Measurements from ENCODE around the gene ZFP37.
"Not testable (repeated sequence)": the region's sequence is repeated elsewhere in the genome, so short reads cannot be mapped to it uniquely, and the experiment has no call there.

Gene ZFP37

DNA sequence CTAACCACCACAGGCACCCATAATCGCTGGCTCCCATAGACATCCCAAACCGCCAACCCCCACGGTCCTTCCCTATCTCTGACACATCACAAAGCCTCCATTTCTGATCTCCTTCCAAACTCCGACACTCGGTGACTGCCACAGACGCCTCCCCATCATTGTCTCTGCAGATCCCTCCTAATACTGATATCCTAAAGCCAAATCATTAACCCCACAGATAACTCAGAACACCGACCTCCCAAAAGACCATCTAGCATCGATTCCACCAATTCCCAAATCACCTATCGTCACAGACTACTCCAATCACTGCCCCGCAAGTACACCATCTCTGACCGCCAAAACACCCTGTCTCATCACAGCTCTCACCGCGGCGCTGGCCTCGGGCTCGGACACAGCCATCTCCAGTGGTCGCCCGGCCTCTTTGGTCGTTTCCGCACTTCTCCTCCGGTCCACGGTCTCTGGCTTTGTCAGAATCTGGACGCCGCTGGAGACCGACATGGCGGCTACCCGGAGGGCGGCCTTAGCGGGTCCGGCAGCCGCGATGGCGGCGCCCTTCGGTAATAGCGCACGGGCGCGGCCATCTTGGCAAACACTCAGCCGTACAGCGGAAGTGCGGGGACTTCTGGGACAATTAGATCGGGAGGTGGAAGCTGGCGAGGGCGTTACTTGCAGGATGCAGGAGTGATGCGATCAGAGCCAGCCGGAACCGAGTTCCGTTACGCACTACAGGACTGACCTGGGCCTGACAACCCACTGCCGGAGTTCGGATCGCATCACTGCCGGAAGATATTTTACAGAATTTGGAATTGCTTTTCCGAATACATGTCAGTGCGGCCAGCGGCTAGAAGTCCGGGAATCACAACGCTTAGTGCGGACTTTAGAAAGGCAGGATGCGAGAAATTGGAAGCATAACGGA lies at the start of gene ZFP37:
Gene ZFP37 (minus strand): TSS at position 534 of the 916 bp plus-strand sequence. CDS start 36 bp downstream, at position 498.
- DNase-seq: peak; percentile 78

GRCh38 chr9:113105345-113105744 lies 48.8 kb upstream of the ZFP37 start:
- DNase-seq: not testable (repeated sequence)

DNA sequence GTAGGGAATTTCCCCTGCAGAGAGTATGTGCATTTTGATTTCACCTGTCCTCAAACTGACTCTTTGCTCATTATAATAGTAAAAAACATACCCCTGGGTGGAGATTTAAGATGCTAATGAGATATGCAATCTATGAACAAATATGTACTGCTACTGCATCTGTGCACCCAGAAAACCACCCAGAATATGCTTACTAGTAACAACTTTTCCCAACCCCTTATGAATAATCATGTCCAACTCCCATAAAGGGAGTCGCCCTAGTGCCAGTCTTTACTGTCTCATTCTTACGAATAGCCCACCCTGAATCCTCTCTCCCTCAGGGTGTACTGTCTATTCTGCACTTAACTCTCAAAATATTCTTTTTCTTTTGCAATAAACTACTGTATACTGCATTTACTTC lies 39.0 kb upstream of the ZFP37 start:
- no peak for DNase-seq

- DNase-seq: not testable (repeated sequence)
Measured at GRCh38 chr9:113089924-113090323, 33.4 kb upstream of the ZFP37 start.

DNA sequence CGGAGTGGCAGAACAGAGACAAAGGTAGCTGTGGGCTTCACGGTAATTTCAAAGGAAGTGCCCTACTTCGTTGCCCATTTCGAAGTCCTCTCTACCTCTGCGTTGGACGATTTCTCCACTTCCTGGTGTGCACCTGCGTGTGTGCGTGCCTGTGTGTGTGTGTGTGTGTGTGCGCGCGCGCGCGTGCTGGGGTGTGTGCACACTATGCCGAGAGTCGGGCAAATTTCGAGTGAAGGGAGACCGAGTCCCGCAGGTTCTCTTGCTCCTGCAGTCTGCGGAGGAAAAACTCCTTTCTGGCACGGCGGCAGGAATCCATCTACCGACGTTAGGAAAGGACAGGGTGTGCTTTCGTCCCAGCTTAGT lies 32.6 kb upstream of the ZFP37 start:
- DNase-seq: not testable (repeated sequence)

GRCh38 chr9:113088456-113089142 lies 32.1 kb upstream of the ZFP37 start:
- not testable (repeated sequence) for DNase-seq

DNA sequence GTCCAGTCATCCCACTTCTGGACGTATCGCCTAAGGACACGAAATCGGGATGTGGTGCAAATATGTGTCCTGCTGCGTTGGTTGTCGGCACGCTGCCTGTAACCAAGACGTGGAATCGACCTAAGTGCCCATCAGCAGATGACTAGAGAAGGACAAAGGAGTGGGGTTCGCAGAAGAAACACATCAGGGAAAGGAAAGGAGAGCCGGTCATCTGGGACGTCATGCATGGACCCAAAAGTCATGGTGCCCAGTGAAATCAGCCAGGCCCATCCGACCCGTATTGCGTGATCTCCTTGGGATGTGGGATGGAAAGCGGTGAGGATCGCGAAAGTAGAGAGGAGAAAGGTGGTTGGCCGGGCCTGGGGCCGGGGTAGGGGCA lies 6.4 kb upstream of the ZFP37 start:
- not testable (repeated sequence) for DNase-seq

- DNase-seq: not testable (repeated sequence)
Measured at GRCh38 chr9:113062256-113062931, 5.9 kb upstream of the ZFP37 start.

- DNase-seq: not testable (repeated sequence)
Measured at GRCh38 chr9:113061072-113061850, 4.7 kb upstream of the ZFP37 start.

- DNase-seq: peak; percentile 9
Measured at GRCh38 chr9:113059581-113060284, 3.2 kb upstream of the ZFP37 start.

DNA sequence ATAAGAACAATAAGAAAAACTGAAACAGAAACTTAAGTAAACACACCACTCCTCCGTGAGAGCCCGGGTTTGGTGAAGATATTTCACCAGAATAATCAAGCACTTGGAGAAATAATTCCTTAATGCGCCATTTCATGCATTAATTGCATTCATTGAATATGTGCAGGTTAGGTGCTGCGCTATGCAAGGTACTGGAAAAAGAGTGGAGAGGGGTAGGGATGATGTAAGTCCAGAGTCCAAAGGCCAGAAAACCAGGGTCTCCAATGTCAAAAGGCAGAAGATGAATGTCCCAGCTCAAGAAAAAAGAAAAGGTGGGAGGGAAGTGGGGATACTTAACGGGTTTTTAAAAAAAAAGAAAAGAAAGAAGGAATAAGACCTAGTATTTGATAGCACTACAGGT lies 669 bp upstream of the ZFP37 start:
- no peak for DNase-seq

DNA sequence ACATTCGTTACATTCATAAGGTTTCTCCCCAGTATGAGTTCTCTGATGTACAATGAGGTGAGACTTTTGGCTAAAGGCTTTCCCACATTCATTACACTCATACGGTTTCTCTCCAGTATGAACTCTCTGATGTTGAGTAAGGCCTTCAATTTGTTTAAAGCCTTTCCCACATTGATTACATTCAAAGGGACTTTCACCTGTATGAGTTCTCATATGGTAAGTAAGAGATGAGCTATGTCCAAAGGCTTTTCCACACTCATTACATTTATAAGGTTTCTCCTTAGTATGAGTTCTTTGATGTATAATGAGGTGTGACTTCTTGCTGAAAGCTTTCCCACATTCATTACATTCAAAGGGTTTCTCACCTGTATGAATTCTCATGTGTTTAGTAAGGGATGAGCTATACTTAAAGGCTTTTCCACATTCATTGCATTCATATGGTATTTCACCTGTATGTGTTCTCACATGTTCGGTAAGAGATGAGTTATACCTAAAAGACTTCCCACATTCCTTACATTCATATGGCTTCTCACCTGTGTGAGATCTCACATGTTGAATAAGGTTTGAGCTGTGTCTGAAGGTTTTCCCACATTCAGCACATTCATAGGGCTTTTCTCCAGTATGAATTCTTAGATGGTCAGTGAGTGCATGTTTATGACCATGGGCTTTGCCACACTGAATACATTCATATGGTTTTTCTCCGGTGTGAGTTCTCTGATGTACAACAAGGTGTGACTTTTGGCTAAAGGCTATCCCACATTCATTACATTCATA lies 13.5 kb downstream of the ZFP37 start:
- DNase-seq: no peak

DNA sequence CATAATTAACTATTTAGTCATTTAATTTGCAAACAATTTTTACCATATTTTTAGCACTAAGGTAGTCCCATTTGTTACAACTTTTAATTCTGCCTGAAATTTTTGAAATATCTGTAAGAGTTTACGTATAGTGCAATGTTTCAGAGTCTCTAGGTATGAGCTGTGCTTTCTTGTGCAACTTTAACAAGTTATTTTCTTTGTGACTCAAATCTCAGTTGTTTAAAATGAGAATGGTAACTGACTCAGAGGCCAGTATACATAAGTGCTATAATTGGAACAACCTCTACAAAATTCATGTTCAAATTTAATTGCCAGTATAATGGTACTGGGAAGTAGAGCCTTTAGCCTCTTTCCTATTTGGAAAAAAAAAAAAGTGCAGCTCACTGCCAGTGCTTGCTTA lies 30.3 kb downstream of the ZFP37 start:
- no peak for DNase-seq

DNA sequence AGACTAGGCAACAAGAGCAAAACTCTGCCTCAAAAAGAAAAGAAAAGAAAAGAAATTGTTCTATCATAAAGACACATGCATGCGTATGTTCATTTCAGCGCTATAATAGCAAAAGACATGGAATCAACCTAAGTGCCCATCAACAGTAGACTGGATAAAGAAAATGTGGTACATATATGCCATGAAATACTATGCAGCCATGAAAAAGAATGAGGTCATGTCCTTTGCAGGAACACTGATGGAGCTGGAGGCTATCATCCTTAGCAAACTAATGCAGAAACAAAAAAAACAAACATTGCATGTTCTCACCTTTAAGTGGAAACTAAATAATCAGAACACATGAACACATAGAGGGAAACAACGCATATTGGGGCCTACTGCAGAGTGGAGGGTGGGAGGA lies 38.3 kb downstream of the ZFP37 start:
- DNase-seq: no peak

GRCh38 chr9:113012492-113012891 lies 44.0 kb downstream of the ZFP37 start:
- DNase-seq: no peak

- DNase-seq: peak; percentile 11
Measured at GRCh38 chr9:113011911-113012381, 44.6 kb downstream of the ZFP37 start, which contains the start of gene ZNF883. Gene ZNF883 (minus strand): TSS chr9:113012192.

DNA sequence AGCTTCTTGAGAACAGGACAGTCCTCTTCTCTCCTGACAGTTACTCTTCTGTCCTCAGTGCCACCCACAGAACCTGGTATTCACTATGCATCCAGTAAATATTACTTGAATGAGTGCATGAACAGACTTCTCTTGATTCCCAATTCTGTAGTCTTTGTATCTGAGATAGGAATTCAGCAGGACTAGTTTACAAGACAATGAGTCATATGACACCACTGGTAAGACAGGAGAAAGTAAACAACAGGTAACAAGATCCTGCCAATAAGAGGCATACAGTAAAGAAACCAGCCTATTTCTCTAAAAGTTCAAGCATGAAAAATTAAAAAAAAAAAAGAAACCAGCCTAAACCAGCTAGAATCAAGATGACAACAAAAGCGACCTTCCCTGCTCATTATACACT lies 50.7 kb downstream of the ZFP37 start:
- no peak for DNase-seq

GRCh38 chr9:112997236-112997941 lies 59.1 kb downstream of the ZFP37 start:
- DNase-seq: no peak
